Measurements from ENCODE around the gene POPDC3.

- TF ChIP-seq CSRNP3 (CRISPR knock-in tag; IDR thresholded peaks at IDR 0.05) (no peak), CSDC2 (CRISPR knock-in tag; IDR thresholded peaks at IDR 0.05) (no peak), BACH2 (CRISPR knock-in tag; IDR thresholded peaks at IDR 0.05; ENCODE audit: borderline replicate concordance) (no peak), ZNF8 (CRISPR knock-in tag; IDR thresholded peaks at IDR 0.05) (no peak), RARB (CRISPR knock-in tag; IDR thresholded peaks at IDR 0.05) (no peak), ZFP30 (CRISPR knock-in tag; IDR thresholded peaks at IDR 0.05) (no peak), TCF4 (CRISPR knock-in tag; IDR thresholded peaks at IDR 0.05; ENCODE audit: borderline replicate concordance) (no peak), GLIS3 (CRISPR knock-in tag; IDR thresholded peaks at IDR 0.05) (no peak), ARNTL (CRISPR knock-in tag; IDR thresholded peaks at IDR 0.05; ENCODE audit: borderline replicate concordance, low read depth) (no peak), CREB5 (CRISPR knock-in tag; IDR thresholded peaks at IDR 0.05; ENCODE audit: low read depth) (no peak), PATZ1 (CRISPR knock-in tag; IDR thresholded peaks at IDR 0.05; ENCODE audit: borderline replicate concordance) (no peak), ZNF70 (CRISPR knock-in tag; IDR thresholded peaks at IDR 0.05) (no peak), ZC3H10 (CRISPR knock-in tag; IDR thresholded peaks at IDR 0.05) (no peak)
Measured at GRCh38 chr6:105167914-105168313, 11.9 kb downstream of the POPDC3 start.
